Measurements from ENCODE around the gene PDGFRB. TPM values are rescaled to one million over a fixed set of nuclear protein-coding genes. Genes with fewer than 3 reads are reported as not detected.

The PDGFRB gene
- total and polyA plus RNA-seq, 9 of the 15 experiments (the other 6 are each of a cell fraction or from before 2014, with no cell fraction given): 0.01 to 1.5 (median 0.09) TPM; not detected in 3

GRCh38 chr5:150153483-150153882 lies 2.2 kb downstream of the PDGFRB start:
- Histone ChIP-seq H3K9me3 (replicated peaks; ENCODE audit: control insufficient read depth, insufficient read depth, low read depth, low read length) (no peaks in the 10 kb centered on the region), H3K9me1 (ENCODE audit: control insufficient read depth, insufficient read depth, low read length) (no peaks in the 10 kb centered on the region), H3K79me2 (ENCODE audit: control insufficient read depth, insufficient read depth, low read length) (no peaks in the 10 kb centered on the region), H3K9ac (ENCODE audit: insufficient read depth in 1 of 2, low read depth in 2 of 2, low read length in 2 of 2) (no peak overlapping the region), H3K4me1 (replicated peaks in 1 of 2; ENCODE audit: control insufficient read depth in 2 of 2, insufficient read depth in 2 of 2, low read length in 2 of 2) (peaks cover 4 to 11% of the 10 kb centered on the region in 2 experiments; a peak in 4 of 5 replicates), H3K4me2 (ENCODE audit: insufficient read depth, low read length) (no peak overlapping the region), H3K27me3 (ENCODE audit: control insufficient read depth in 2 of 2, insufficient read depth in 2 of 2, low read length in 2 of 2) (peaks cover 22 to 50% of the 10 kb centered on the region in 2 experiments; a peak in 4 of 5 replicates), H3K4me3 (no peak overlapping the region), H4K20me1 (replicated peaks; ENCODE audit: control insufficient read depth, insufficient read depth, low read length) (peaks cover 7% of the 10 kb centered on the region; the same call in 1 of the 2 replicates), H3K27ac (ENCODE audit: extremely low read depth, low read depth, low read length) (no peak overlapping the region), H3K36me3 (ENCODE audit: control insufficient read depth, insufficient read depth, low read length) (no peaks in the 10 kb centered on the region), H2AFZ (ENCODE audit: low read depth, low read length) (no peak overlapping the region)
- ATAC-seq (no peak), FAIRE-seq (no peak), DNase-seq (ENCODE audit: extremely low read depth in 1 of 4, low spot score in 3 of 4) (no peak)
- CTCF ChIA-PET (ENCODE audit: low intra/inter-chr PET ratio): no interaction called here
- TF ChIP-seq CREM (IDR thresholded peaks at IDR 0.05; ENCODE audit: low read depth): no peak
- TF ChIP-seq, protein P1, sequence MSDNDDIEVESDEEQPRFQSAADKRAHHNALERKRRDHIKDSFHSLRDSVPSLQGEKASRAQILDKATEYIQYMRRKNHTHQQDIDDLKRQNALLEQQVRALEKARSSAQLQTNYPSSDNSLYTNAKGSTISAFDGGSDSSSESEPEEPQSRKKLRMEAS (CRISPR knock-in tag; IDR thresholded peaks at IDR 0.05): no peak
- no peak for TF ChIP-seq CREBBP (IDR thresholded peaks at IDR 0.05; ENCODE audit: low read depth, low read length)
- no peak for TF ChIP-seq ZNF41 (CRISPR knock-in tag; conservative IDR thresholded peaks at IDR 0.05)
- no peak for TF ChIP-seq RBM25 (IDR thresholded peaks at IDR 0.05; ENCODE audit: low read depth, low read length, severe bottlenecking)
- TF ChIP-seq XRCC5 (IDR thresholded peaks at IDR 0.05; ENCODE audit: low read depth, low read length): no peak
- intact Hi-C loops (cut with micrococcal nuclease): no loop called here
- POLR2A ChIA-PET: interaction anchor here (1.0 kb wide), 1 partner anchor 9 kb away, joined by 3 read pairs; no protein-coding TSS in a partner anchor
- 11% methylated on average over 2 of the region's 2 CpGs for WGBS (ENCODE audit: insufficient coverage, low coverage, missing lambda C conversion rate)
- in situ Hi-C loops (cut with MboI): no loop called here
- BruUV-seq (replicated peaks): no TSS peak
